LNCAP (cell line): ENCODE data around the gene ZFHX2.

Source experiments
- CTCF ChIP-seq: fragments of 450-650 bp; IDR thresholded peaks from 2 replicates; pipeline ENCODE4 v1.5.1; 2017; ENCODE audit warnings: mild to moderate bottlenecking

ZFHX2 gene

GRCh38 chr14:23558346-23559009, 6.9 kb upstream of the ZFHX2 start:
- TF ChIP-seq CTCF: no peak

GRCh38 chr14:23557946-23558345, 6.4 kb upstream of the ZFHX2 start:
- no peak for TF ChIP-seq CTCF

- TF ChIP-seq CTCF: no peak
Observed at GRCh38 chr14:23557521-23557920, 6.0 kb upstream of the ZFHX2 start.

- TF ChIP-seq CTCF: no peak
Observed at GRCh38 chr14:23556700-23557440, 5.3 kb upstream of the ZFHX2 start.

GRCh38 chr14:23555882-23556699, 4.5 kb upstream of the ZFHX2 start, which contains the start of gene THTPA:
Gene THTPA, plus strand, starts transcription at chr14:23556271. Its CDS starts 487 bp downstream, at chr14:23556758.
- TF ChIP-seq CTCF: no peak

- TF ChIP-seq CTCF: no peak
Observed at GRCh38 chr14:23555533-23555881, 3.9 kb upstream of the ZFHX2 start.

GRCh38 chr14:23550812-23551265, 726 bp downstream of the ZFHX2 start:
- no peak for TF ChIP-seq CTCF
